ENCODE data around the gene PEDS1. TPM values are rescaled to one million over a fixed set of nuclear protein-coding genes. Genes with fewer than 3 reads are reported as not detected.

The PEDS1 gene
- total and polyA plus RNA-seq, 10 of the 15 experiments (the other 5 are each of a cell fraction or from before 2014, with no cell fraction given): 1.7 to 25.6 (median 16.8) TPM

- TF ChIP-seq IRF3 (IDR thresholded peaks at IDR 0.05): no peak
- TF ChIP-seq EGR1 (IDR thresholded peaks at IDR 0.05; ENCODE audit: borderline replicate concordance in 1 of 2, low read depth in 2 of 2, low read length in 2 of 2): peak in 1 of 2 experiments; percentile 49; a peak in 1 of 3 replicates
- TF ChIP-seq ETV6 (conservative IDR thresholded peaks at IDR 0.05 in 1 of 2, IDR thresholded peaks at IDR 0.05 in 1 of 2; ENCODE audit: borderline replicate concordance in 1 of 2, low read depth in 1 of 2): peak in 1 of 2 experiments; percentile 29; a peak in 1 of 4 replicates
- TF ChIP-seq PAX8 (IDR thresholded peaks at IDR 0.05): no peak
- TF ChIP-seq TCF3 (IDR thresholded peaks at IDR 0.05; ENCODE audit: borderline replicate concordance, insufficient read depth, low read depth, low read length): 0 out of 2 replicates have a peak, but pooled peaks have one; percentile 38
- TF ChIP-seq CTCF (IDR thresholded peaks at IDR 0.05 in 2 of 3, conservative IDR thresholded peaks at IDR 0.05 in 1 of 3; ENCODE audit: control insufficient read depth in 2 of 3, extremely low read depth in 1 of 3, insufficient read depth in 1 of 3, low read depth in 3 of 3, low read length in 3 of 3): no peak
- 0 out of 2 replicates have a peak, but pooled peaks have one; percentile 34 for TF ChIP-seq ZNF687 (IDR thresholded peaks at IDR 0.05)
These were observed 12.4 kb upstream of the PEDS1 start (continued) for GRCh38 chr20:50165684-50166554.

All from GM12878 (cell line).